RKO (cell line): ENCODE results near the gene TRIM65.

Source experiments
- DNase-seq: peaks from one replicate; pipeline ENCODE4 v3.0.0-alpha.2; 2016; ENCODE audit warnings: low spot score

The TRIM65 gene, protein sequence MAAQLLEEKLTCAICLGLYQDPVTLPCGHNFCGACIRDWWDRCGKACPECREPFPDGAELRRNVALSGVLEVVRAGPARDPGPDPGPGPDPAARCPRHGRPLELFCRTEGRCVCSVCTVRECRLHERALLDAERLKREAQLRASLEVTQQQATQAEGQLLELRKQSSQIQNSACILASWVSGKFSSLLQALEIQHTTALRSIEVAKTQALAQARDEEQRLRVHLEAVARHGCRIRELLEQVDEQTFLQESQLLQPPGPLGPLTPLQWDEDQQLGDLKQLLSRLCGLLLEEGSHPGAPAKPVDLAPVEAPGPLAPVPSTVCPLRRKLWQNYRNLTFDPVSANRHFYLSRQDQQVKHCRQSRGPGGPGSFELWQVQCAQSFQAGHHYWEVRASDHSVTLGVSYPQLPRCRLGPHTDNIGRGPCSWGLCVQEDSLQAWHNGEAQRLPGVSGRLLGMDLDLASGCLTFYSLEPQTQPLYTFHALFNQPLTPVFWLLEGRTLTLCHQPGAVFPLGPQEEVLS

DNA sequence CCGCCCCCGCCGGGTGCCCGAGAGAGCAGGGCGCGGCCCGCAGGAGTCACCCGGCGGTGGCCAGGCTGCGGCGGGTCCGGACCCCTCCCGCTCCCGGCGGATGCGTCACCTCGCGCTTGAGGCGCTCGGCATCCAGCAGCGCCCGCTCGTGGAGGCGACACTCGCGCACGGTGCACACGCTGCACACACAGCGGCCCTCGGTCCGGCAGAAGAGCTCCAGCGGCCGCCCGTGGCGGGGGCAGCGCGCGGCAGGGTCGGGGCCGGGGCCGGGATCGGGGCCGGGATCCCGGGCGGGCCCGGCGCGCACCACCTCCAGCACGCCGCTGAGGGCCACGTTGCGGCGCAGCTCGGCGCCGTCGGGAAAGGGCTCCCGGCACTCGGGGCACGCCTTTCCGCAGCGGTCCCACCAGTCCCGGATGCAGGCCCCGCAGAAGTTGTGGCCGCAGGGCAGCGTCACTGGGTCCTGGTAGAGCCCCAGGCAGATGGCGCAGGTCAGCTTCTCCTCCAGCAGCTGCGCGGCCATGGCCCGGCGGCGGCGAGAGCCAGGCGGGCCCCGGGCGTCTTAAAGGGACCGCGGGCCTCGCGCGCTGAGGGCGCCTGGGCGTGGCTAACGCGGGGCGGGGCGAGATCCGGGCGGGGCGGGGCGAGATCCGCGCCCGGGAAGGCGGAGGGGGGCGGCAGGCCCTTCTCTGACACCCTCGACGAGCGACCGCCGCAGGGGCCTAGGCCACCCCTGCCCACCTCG lies at the start of gene TRIM65:
TSS of gene TRIM65 (minus strand) at position 537 of the 745 bp plus-strand sequence. CDS start at position 523, 14 bp downstream.
- DNase-seq = peak; percentile 84

DNA sequence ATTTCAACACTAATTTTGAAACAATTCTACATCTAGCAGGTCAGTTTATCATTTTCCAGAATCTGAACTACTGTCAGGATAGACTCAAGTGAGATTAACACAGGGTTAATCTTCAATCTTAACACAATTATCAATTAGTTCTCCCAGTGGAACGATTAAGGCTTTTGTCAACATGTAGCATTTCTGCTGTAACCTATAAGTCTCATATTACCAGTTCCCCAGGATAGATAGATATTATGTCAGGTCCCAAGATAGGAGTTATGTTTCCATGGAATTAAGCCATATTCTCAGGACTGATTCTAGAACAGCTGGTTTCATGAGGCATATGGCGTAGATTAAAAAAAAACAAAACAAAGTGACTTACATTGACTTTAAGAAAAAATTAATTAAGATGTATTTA lies 48.5 kb upstream of the TRIM65 start:
- no peak for DNase-seq

DNA sequence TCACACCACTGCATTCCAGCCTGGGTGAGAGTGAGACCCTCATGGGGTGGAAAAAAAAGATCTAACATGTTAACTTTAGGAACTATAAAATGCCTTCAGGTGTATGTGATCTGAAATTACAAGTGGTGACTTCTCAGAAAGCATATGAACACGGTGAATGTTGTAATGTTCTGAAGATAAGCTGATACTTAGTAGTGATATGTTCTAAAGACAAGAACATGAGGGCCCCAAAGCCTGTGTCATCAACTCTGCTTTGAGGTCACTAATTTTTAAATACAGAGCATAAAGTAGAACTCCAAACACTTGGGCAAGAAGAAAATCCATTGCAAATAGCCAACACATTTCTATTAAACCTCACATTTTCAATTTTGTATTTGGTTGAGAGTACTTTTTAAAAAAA lies 46.7 kb upstream of the TRIM65 start:
- DNase-seq = no peak

DNA sequence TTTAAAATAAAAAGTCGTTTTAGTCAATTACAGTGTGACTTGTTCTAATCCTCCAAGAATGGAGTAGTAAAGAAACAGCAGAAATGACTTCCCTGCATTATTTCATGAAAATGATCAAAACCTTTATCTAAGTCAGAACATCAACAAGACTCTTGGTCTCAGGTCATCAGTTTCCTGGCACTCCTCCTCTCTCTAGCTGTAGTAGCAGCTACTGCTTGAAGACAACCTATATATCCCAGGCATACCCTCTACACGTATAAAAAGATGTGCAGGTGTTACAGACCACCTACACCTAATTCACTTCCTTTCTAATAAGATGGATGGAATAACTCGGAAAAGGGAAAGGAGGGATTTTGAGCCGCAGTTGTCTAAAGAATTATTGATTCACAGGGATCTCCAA lies 45.7 kb upstream of the TRIM65 start:
- DNase-seq = no peak

DNA sequence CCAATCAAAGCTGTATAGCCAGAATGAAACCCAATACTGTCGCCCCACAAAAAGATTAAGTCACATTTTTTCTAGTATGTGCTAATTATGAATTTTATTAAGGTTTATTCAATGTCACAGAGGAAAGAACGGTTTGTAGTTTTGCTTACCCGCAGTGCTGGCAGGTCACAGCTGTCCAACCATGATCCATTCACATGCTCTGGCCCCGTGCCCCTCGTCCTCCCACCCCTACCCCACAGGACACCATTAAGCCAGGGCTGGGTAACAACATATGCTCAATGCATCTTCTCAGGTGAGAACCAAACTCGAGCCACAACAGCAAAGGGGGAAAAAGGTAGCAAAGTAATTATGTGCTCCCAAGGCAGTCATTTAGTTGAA lies 44.7 kb upstream of the TRIM65 start:
- DNase-seq = no peak

DNA sequence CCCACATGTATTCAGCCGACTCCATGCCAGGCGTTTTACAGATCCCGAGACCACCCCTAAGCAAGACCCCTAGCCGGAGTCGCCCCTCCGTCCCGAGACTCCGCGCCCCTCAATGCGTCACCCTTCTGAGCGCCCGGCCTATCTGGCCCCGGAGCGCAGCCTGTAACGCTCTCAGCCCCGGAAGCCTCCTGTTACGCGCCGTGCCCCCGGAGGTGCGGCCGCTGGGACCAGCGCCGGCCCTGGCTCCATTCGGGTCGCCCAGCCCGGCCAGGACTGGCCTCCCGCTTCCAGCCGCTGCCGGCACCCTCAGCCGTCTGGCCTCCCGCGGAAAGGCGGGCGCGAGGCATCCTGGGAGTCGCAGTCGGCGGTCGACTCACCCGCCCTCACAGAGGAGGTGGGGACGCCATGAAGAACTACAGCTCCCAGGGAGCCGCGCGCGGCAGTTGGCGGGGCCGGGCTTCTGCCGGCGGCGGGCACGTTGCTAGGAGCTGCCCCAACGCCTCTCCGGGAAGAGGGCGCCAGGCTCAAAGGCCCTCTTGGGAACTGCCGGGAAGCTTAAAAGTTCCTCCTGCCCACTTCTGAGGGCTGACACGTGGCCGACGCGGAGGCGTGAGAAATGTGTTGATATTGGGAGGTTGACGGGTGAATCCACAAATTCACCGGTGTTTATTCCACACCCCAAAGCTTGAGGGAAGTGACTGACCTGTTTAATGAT lies 44.1 kb upstream of the TRIM65 start, which contains the start of gene FBF1:
TSS of gene FBF1 (minus strand) at position 316 of the 715 bp plus-strand sequence. CDS start 2,893 bp downstream, outside the sequence.
- DNase-seq = peak; percentile 97

DNA sequence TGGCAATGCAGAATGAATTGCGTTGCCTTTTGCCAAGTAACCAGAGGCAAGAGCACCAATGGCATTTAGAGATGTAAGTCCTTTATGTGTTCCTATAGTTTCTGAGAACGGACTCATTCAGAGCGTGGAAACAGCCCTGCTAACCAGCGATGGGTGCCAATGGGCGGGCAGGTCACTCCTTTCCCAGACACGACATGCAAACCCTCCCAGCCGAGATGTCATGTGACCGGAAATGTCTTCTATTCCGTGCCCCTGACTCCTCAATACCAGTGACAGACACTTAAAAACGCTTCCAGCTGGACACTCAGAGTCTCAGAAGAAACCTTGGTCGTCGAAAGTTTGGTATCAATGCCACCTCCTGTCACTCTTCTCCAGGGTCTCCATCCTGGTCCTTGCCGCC lies 40.9 kb upstream of the TRIM65 start:
- no peak for DNase-seq

DNA sequence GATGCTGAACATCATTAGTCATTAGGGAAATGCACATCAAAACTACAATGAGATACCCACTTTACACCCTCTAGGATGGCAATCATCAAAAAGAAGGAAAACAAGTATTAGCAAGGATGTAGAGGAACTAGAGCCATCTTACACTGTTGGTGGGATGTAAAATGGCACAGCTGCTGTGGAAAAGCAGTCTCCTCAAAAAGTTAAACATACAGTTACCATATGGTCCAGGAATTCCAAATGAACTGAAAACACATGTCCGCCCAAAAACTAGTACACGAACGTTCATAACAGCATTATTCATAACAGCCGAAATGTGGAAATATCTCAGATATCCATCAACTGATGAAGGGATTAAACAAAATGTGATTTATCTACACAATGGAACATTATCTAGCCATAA lies 37.1 kb upstream of the TRIM65 start:
- no peak for DNase-seq

DNA sequence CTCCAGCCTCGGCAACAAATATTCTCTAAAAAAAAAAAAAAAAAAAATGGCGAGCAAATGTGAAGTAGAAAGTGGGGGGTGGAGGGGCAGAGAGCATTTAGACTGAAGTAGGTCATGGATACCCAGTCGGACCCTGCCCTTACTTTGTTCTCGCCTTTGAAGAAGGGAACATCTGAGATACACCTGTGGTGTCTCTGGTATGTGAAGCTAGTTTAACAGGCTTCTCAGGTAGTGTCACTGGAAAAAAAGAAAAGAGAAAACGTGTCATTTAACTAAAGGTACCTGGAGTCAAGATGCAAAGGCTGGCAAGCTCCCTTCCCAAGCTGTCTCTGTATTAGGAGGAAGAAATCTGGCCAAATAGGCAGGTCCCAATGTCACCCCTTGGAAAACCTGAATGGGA lies 36.1 kb upstream of the TRIM65 start:
- no peak for DNase-seq

DNA sequence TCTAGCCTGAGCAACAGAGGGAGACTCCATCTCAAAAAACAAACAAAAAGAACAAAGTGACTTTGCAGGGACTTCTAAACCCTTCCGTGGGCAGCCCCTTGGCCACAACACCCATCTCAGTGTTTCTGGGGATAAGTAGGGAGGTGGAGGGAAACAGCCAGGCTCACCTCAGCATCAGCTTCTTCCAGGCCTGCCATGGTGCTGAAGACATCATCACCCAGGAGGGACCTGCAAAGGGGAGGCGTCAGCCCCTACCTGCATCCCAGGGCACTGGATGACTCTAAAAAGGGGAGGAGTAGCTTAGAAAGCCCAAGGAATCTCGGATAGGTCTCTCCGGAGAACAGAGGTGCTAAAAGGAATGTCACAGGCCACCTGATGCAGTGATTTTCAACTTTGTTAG lies 34.3 kb upstream of the TRIM65 start:
- no peak for DNase-seq

DNA sequence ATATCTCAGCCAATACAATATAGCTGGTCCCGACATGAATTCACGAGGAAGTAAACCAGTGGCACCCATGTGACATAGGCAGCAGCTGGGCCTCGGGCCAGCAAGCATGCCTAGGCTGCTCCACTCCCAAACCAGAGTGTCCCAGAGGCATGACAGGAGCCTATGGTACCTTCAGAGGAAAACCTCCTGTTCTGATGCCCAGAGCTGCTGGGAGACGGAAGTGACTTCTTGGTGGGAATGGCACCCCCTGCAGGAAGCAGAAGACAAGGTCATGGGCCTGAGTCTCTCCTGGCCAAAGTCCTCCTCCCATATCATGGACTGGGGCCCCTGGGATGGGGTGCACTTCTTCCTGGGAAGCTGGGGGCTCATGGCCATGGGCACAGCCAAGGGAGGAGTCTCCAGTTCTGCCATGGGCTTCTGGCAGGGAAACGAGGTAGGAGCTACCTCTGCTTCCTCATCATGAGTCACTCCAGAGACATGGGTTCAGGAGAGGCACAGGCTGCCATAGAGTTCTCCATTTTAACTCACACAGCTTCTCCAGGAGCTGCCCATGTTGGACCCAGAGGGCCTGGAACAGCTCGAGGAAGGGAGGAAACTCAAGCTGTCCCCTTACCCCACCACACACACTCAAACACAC lies 30.7 kb upstream of the TRIM65 start:
- no peak for DNase-seq

DNA sequence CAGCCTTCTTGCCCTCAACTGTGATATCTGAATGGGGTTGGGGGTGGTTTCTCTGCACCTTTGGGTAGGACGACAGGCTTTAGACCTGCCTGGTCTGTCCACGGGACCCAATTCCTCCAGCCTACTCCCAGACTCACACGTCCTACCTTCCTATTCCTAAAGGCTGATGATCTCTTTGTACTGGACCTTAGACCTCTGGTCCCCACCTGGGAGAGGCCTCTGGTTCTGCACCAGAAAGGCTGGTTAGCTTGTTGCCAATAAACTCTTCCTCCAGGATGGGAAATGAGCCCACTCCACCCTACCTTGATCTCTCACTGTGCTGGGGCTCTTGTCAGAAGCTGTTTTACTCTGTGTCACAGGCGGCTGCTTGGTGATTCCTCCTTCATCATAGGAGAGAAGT lies 29.7 kb upstream of the TRIM65 start:
- no peak for DNase-seq

DNA sequence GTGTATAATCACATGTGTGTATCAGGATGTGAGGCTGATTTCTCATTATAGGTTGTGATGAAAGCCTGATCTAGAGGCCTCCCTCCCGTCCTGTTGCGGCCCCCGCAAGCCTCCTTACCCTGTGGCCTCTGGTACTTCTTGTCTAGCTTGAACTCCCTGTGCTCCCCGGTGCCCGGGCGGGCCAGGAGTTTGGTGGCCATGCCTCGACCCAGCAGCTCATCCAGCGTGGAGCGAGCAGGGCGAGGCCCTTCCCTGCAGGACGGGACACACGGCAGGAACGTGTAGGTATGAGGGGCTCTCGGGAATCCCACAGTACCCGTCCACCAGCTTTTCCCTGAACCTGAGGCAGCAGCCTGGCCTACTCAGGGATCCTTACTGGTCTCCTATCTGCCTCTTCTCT lies 29.2 kb upstream of the TRIM65 start:
- DNase-seq = no peak

DNA sequence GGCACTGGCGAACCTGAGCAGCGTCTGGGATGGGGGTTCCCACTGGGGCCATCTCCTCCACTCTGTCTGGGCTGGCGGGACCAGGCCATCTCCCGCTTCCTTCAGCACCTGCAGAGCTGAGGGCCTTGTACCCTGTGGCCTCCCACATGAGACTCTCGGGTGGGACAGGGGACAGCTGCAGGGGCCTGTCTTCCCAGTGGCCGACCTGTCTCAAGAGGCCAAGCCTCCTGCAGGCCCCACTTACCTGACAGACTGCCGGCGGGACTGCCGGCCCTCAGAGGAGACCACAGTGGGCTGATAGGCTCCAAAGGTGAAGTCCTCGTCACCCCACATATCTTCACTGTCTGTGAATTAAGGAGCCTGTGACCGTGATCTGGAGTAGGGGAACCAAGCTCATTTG lies 28.4 kb upstream of the TRIM65 start:
- DNase-seq = no peak

DNA sequence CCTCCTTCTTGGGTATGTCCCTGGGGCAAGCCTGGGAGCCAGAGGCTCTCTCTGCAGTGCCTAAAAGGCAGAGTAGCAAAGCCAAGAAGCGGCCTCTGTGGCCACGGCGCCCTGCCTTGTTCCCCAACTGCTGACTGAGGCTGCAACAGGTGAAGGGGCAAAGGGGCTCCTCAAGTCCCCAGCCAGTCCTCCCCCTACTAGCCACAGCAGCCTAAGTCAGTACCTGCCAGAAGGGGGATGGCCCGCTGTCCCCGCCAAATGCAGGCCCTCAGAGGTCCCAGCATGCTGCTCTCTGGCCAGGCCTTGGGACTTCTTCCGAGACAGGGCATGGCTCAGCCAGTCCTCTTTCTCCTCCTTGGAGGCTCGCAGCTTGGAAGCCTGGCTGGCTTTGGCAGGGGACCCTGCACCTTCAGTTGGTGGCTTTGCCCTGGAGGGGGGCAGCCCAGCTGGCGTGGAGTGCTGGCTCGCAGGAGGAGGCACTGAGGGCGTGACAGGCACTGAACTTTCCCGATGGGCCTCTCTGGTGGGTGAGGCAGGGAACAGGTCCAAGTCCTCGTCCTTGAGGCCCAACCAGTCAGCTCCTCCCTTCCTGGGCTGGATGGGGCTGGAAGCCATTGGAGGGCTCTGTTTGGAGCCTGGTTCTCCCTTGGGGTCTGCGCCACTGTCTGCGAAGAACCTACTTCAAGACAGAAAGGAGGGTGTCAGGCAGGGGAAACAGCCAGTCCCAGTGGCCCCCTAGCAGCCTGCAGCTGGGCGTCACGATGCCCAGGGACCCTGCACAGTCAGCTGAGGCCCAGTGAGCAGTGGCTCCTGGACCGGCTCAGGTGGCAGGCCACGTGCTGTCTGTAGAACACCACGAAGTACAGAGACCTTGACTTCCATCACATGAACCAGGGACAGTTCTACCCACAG lies 26.5 kb upstream of the TRIM65 start:
- DNase-seq = no peak

DNA sequence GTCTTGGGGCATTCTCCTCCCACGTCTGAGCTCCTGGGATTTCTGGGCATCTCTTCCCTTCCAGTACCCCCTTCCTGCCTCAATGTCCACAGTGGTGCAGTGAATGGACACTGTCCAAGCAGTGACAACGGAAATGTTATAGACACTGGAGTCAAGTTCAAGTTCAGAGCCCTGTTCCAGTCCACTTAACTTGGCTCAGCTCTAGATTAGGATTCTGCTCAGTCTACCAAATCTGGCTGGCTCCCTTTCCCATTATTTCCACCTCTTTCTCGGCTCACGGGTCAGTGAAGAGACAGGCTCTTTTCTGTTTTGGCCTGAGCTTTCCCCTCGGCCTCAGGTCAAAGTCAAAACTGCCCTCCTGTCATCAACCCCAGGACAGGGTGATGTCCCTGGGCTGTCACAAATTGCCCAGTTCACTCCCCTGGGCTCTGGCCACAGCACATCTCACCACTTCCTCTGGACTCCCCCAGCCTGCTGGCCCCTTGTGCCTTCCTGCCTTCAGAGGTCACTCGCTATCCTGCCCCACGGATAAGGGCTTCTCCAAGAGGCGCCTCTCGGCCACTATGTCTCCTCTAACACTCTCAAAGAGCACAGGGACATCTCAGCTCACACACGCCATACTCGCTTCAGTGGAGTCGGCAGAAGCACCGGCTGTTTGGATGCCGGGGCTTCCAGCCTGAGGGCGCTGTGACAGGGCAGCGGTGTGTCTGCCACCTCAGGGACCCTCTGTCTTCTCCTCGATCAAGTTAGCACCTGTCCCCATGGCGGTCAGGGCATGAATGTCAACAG lies 25.6 kb upstream of the TRIM65 start:
- no peak for DNase-seq

DNA sequence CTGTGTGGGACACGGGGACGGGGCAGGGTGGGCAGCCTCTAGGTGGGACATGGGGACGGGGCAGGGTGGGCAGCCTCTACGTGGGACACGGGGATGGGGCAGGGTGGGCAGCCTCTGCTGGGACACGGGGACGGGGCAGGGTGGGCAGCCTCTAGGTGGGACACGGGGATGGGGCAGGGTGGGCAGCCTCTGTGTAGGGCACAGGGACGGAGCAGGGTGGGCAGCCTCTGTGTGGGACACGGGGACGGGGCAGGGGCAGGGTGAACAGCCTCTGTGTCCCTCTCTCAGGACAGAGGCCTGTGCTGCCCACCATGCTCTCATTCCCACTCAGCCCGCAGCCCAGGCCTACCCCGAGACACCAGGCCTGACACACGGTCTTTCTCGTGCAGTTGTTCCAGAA lies 24.8 kb upstream of the TRIM65 start:
- no peak for DNase-seq

DNA sequence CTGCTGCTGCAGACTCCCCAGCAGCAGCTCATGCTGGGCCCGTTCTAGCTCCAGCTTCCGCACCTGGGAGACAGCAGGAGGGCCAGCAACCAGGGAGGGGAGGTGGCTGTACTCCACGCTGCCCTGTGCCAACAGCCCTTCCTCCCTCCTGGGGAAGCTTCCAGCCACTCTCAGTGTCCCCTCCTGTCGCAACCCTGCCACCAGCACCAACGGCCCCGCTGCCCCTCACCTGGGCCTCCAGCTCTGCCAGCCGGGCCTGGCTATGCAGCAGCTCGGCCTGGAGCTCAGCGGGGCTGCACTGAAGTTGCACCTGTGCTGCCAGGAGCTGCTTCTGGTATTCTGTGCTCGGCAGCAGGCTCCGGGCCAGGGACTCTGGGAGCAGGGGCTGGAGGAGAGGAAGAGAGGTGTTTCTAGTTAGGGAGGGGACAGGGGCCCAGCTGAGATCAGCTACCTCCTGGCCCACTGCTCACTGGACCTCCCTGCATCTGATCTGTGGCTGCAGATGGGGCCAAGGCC lies 23.4 kb upstream of the TRIM65 start:
- DNase-seq = no peak

DNA sequence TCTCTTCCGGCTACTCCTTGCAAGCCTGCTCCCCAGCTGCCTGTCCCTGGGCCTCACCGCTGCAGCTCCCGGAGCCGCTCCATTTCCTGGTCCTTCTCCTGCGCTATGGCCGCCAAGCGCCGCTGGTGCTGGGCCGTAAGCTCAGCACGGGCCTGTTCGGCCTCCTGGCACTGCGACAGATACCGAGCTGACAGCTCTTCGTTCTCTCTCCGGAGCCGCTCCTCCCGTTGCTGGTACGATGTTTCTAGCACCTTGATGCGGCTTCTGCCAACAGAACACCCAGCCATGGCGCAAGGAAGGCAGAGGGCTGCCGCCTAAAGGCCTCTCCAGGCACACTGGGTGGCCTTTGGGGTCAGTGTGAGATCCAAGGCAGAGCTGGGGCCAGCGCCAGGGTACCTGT lies 22.9 kb upstream of the TRIM65 start:
- no peak for DNase-seq

DNA sequence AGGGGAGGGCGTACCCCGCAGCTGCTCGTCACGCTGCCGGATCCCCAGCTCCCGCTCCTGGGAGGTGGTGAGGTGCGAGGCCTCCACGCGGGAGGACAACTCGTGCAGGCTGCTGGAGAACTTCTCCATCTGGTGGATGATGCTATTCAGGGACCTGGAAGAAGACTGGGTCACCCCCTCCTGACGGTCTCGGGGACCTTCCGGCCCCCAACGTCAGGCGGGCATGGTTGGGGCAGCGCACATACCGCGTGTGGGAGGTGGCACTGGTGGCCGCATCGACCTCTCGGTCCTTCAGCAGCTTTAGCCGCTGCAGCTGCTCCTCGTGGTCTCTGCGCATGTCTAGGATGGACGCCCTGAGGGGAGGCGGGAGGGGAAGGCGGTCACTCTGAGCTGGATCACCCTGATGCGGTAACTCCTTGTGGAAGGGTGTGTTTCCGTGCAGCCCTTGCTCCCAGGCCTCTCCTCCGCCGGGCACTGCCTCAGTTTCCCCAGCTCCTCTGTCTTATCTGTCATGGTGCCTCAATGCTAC lies 21.2 kb upstream of the TRIM65 start:
- no peak for DNase-seq
